Omental fat pad (tissue), 4 donors: ENCODE results near the gene COL4A4. TPM values are rescaled to one million over a fixed set of nuclear protein-coding genes. Genes with fewer than 3 reads are reported as not detected.

Experiments used
- ATAC-seq: fragments of 150-250 bp; one replicate; pipeline ENCODE4 v1.9.1; 2016; ENCODE audit warnings: mild to moderate bottlenecking, moderate library complexity; ENCODE audit not compliant: low FRiP score
- DNase-seq: peaks from one replicate; pipeline ENCODE4 v3.0.0-alpha.2; 2019; ENCODE audit warnings: low spot score
- CTCF ChIP-seq, 3 donors: fragments of 450-650 bp; IDR thresholded peaks; one replicate each; pipeline ENCODE4 v1.5.1; 2016 to 2017; ENCODE audit warnings: antibody characterized with exemption in 3 of 3, mild to moderate bottlenecking in 3 of 3, moderate library complexity in 2 of 3
- total RNA-seq, 4 donors: library from RNA; depleted of rRNA; stranded (reverse); fragments of >200 nt; gene quantifications; one replicate each; pipeline ENCODE4 v1.1.0, GENCODE V29; 2016

The COL4A4 gene
- total RNA-seq, 4 donors from 2014 or later, result 0.38 to 1.9 (median 0.64) TPM

GRCh38 chr2:226993171-226993570 lies 170.8 kb downstream of the COL4A4 start:
- no peak for ATAC-seq
- no peak for TF ChIP-seq CTCF (IDR thresholded peaks at IDR 0.05)

GRCh38 chr2:226991663-226992062 lies 172.3 kb downstream of the COL4A4 start:
- ATAC-seq, result no peak
- no peak for TF ChIP-seq CTCF (IDR thresholded peaks at IDR 0.05)
- DNase-seq, result no peak

More at GRCh38 chr2:226993171-226993570, 170.8 kb downstream of the COL4A4 start:
- DNase-seq, result no peak

- no peak for TF ChIP-seq CTCF (IDR thresholded peaks at IDR 0.05)
- ATAC-seq (no peak), DNase-seq (no peak)
Measured at GRCh38 chr2:226985583-226985946, 178.4 kb downstream of the COL4A4 start.

GRCh38 chr2:226984750-226985582 lies 179.0 kb downstream of the COL4A4 start:
- peak in 1 of 3 donors; percentile 22 for TF ChIP-seq CTCF (IDR thresholded peaks at IDR 0.05)
- ATAC-seq (peak; percentile 76), DNase-seq (no peak)

GRCh38 chr2:226983895-226984749 lies 179.9 kb downstream of the COL4A4 start:
- TF ChIP-seq CTCF (IDR thresholded peaks at IDR 0.05), result no peak
- DNase-seq (no peak), ATAC-seq (no peak)

GRCh38 chr2:226981791-226982326 lies 182.1 kb downstream of the COL4A4 start:
- TF ChIP-seq CTCF (IDR thresholded peaks at IDR 0.05), result no peak
- DNase-seq (no peak), ATAC-seq (no peak)
